WTC11 (cell line): ENCODE measurements around the gene CAMTA1.

Source experiments
- E2F4 ChIP-seq: sonication (generic); formaldehyde crosslinking; IDR thresholded peaks from 2 replicates; pipeline ENCODE4 v1.8.1; 2022; ENCODE audit warnings: low read depth, mild to moderate bottlenecking, moderate library complexity, missing genetic modification reagents, borderline replicate concordance
- EMX1 ChIP-seq: fragments of 250-450 bp; sonication (Bioruptor Pico); IDR thresholded peaks from 2 replicates; pipeline ENCODE4 v1.8.0; 2021; ENCODE audit warnings: mild to moderate bottlenecking
- FOXP4 ChIP-seq: sonication (generic); formaldehyde crosslinking; IDR thresholded peaks from 2 replicates; pipeline ENCODE4 v1.8.0; 2022; ENCODE audit warnings: mild to moderate bottlenecking, missing genetic modification reagents
- NR2C2 ChIP-seq: sonication (generic); formaldehyde crosslinking; IDR thresholded peaks from 2 replicates; pipeline ENCODE4 v1.8.0; 2022; ENCODE audit warnings: mild to moderate bottlenecking, missing genetic modification reagents
- PRRX2 ChIP-seq: fragments of 250-450 bp; sonication (Bioruptor Pico); IDR thresholded peaks from 2 replicates; pipeline ENCODE4 v1.8.0; 2021; ENCODE audit warnings: mild to moderate bottlenecking
- TEAD4 ChIP-seq: sonication (generic); formaldehyde crosslinking; IDR thresholded peaks from 2 replicates; pipeline ENCODE4 v1.8.0; 2022; ENCODE audit warnings: mild to moderate bottlenecking, missing genetic modification reagents
- TP53 ChIP-seq: sonication (generic); formaldehyde crosslinking; IDR thresholded peaks from 2 replicates; pipeline ENCODE4 v1.8.1; 2023; ENCODE audit warnings: mild to moderate bottlenecking, missing genetic modification reagents
- ZNF121 ChIP-seq: sonication (generic); formaldehyde crosslinking; IDR thresholded peaks from 2 replicates; pipeline ENCODE4 v1.8.0; 2023; ENCODE audit warnings: missing genetic modification reagents
- ZNF232 ChIP-seq: sonication (generic); formaldehyde crosslinking; IDR thresholded peaks from 2 replicates; pipeline ENCODE4 v1.8.0; 2022; ENCODE audit warnings: mild to moderate bottlenecking, missing genetic modification reagents
- TF ChIP-seq, protein P1 (sequence below): sonication (generic); formaldehyde crosslinking; IDR thresholded peaks from 2 replicates; pipeline ENCODE4 v1.8.1; 2022; ENCODE audit warnings: low read depth, missing genetic modification reagents, borderline replicate concordance
- TF ChIP-seq, protein P2 (sequence below): fragments of 200-600 bp; IDR thresholded peaks from 2 replicates; pipeline ENCODE4 v1.8.0; 2022; ENCODE audit warnings: antibody characterized with exemption
- TF ChIP-seq, protein P3 (sequence below): sonication (generic); formaldehyde crosslinking; IDR thresholded peaks from 2 replicates; pipeline ENCODE4 v1.8.1; 2023; ENCODE audit warnings: mild to moderate bottlenecking, missing genetic modification reagents, moderate library complexity

GRCh38 chr1:7400566-7400965 lies 615.3 kb downstream of the CAMTA1 start:
- TF ChIP-seq, protein P1, sequence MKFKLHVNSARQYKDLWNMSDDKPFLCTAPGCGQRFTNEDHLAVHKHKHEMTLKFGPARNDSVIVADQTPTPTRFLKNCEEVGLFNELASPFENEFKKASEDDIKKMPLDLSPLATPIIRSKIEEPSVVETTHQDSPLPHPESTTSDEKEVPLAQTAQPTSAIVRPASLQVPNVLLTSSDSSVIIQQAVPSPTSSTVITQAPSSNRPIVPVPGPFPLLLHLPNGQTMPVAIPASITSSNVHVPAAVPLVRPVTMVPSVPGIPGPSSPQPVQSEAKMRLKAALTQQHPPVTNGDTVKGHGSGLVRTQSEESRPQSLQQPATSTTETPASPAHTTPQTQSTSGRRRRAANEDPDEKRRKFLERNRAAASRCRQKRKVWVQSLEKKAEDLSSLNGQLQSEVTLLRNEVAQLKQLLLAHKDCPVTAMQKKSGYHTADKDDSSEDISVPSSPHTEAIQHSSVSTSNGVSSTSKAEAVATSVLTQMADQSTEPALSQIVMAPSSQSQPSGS (CRISPR knock-in tag): no peak
- TF ChIP-seq, protein P2, sequence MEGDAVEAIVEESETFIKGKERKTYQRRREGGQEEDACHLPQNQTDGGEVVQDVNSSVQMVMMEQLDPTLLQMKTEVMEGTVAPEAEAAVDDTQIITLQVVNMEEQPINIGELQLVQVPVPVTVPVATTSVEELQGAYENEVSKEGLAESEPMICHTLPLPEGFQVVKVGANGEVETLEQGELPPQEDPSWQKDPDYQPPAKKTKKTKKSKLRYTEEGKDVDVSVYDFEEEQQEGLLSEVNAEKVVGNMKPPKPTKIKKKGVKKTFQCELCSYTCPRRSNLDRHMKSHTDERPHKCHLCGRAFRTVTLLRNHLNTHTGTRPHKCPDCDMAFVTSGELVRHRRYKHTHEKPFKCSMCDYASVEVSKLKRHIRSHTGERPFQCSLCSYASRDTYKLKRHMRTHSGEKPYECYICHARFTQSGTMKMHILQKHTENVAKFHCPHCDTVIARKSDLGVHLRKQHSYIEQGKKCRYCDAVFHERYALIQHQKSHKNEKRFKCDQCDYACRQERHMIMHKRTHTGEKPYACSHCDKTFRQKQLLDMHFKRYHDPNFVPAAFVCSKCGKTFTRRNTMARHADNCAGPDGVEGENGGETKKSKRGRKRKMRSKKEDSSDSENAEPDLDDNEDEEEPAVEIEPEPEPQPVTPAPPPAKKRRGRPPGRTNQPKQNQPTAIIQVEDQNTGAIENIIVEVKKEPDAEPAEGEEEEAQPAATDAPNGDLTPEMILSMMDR: no peak
- TF ChIP-seq ZNF232 (CRISPR knock-in tag) (no peak), TP53 (CRISPR knock-in tag) (no peak), EMX1 (CRISPR knock-in tag) (no peak), E2F4 (CRISPR knock-in tag) (no peak), NR2C2 (CRISPR knock-in tag) (no peak), FOXP4 (CRISPR knock-in tag) (no peak), PRRX2 (CRISPR knock-in tag) (no peak), ZNF121 (CRISPR knock-in tag) (no peak), TEAD4 (CRISPR knock-in tag) (no peak)
- TF ChIP-seq, protein P3, sequence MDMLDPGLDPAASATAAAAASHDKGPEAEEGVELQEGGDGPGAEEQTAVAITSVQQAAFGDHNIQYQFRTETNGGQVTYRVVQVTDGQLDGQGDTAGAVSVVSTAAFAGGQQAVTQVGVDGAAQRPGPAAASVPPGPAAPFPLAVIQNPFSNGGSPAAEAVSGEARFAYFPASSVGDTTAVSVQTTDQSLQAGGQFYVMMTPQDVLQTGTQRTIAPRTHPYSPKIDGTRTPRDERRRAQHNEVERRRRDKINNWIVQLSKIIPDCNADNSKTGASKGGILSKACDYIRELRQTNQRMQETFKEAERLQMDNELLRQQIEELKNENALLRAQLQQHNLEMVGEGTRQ: no peak
